Glutamatergic neuron (in vitro differentiated cells): ENCODE results near the gene CHDH. TPM values are rescaled to one million over a fixed set of nuclear protein-coding genes. Genes with fewer than 3 reads are reported as not detected.
A peak's percentile ranks its signal among the peaks of the same experiment; 100 is the strongest.

Experiments
- DNase-seq: peaks from one replicate; pipeline ENCODE4 v3.0.0; 2022
- H3K27ac Mint-ChIP-seq: one replicate; pipeline ENCODE4 v1.8.0; 2020; ENCODE audit warnings: mild to moderate bottlenecking, mixed read lengths, inconsistent platforms; ENCODE audit not compliant: unreplicated experiment
- H3K27me3 Mint-ChIP-seq: one replicate; pipeline ENCODE4 v1.8.0; 2020; ENCODE audit warnings: mild to moderate bottlenecking, moderate library complexity, mixed read lengths, inconsistent platforms; ENCODE audit not compliant: unreplicated experiment
- H3K36me3 Mint-ChIP-seq: one replicate; pipeline ENCODE4 v1.8.0; 2020; ENCODE audit warnings: mild to moderate bottlenecking, mixed read lengths, inconsistent platforms; ENCODE audit not compliant: unreplicated experiment
- H3K4me1 Mint-ChIP-seq: one replicate; pipeline ENCODE4 v1.8.0; 2020; ENCODE audit warnings: mild to moderate bottlenecking, low read depth, mixed read lengths, inconsistent platforms; ENCODE audit not compliant: unreplicated experiment
- H3K4me3 Mint-ChIP-seq: one replicate; pipeline ENCODE4 v1.8.0; 2020; ENCODE audit warnings: mild to moderate bottlenecking, mixed read lengths, inconsistent platforms; ENCODE audit not compliant: unreplicated experiment
- H3K9me3 Mint-ChIP-seq: one replicate; pipeline ENCODE4 v1.8.0; 2020; ENCODE audit warnings: mild to moderate bottlenecking, moderate library complexity, mixed read lengths, inconsistent platforms; ENCODE audit not compliant: unreplicated experiment
- total RNA-seq: library from RNA; stranded (reverse); fragmentation: NEBNext Ultra II Directional; extraction: Animal tissue kit (Norgen Biotek cat#: 25700); gene quantifications from one replicate; pipeline ENCODE4 v1.2.1, GENCODE V29; 2021; ENCODE audit not compliant: unreplicated experiment
- TF ChIP-seq, protein P1 (sequence below): fragments of 200-600 bp; sonication (generic); IDR thresholded peaks from one replicate; pipeline ENCODE4 v1.5.0; 2021; ENCODE audit not compliant: partially characterized antibody, unreplicated experiment

The CHDH gene
- total RNA-seq, 1 donor from 2014 or later: 0.61 TPM

DNA sequence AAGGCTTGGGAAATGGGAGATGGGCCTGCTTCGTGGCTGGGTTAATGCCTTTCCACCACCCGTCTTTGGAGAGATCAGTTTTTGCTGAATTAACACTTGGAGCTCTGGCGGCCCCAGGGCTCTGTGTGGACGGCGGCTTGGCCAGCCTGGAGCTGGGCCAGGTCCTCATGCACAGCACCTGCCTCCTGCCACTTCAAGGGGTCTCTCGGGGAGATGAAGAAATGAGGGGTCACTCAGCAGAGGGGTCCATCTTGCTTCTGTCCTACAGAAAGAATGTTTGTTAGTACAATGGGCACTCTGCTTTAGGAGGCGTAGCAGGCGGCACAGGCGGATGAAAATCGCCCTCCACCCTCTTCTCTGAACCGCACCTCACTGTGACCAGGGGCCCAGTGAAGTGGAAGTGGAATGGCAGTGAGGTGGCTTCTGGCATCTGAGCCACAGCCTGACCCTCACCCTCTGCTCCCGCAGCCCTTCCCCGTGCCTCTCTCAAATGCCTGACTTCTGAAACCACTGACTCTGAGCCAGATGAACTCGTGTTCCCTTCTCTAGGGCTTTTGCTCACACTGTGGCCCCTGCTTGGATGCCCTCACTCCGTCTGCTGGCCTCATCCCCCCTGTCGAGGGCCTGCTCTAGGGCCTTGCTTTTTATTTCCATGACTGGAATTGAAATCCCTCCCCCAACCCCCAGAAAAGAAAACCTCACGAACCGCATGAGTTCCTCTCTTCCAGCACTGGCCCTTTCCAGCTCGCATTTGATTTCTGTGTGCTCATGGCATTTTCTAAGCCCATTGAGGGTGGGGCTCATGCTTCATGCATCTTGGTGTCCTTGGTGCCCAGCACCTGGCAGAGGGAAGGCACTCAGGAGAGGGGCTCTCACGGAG is 42.2 kb downstream of the CHDH start:
- DNase-seq: peak; percentile 15
- no peak overlapping the region for H3K4me3 Mint-ChIP-seq
- H3K36me3 Mint-ChIP-seq: no peaks in the 10 kb centered on the region
- no peak overlapping the region for H3K27ac Mint-ChIP-seq
- H3K27me3 Mint-ChIP-seq: peaks cover 8% of the 10 kb centered on the region
- H3K4me1 Mint-ChIP-seq: peaks cover 13% of the 10 kb centered on the region
- H3K9me3 Mint-ChIP-seq: peaks cover 2% of the 10 kb centered on the region
- TF ChIP-seq, protein P1, sequence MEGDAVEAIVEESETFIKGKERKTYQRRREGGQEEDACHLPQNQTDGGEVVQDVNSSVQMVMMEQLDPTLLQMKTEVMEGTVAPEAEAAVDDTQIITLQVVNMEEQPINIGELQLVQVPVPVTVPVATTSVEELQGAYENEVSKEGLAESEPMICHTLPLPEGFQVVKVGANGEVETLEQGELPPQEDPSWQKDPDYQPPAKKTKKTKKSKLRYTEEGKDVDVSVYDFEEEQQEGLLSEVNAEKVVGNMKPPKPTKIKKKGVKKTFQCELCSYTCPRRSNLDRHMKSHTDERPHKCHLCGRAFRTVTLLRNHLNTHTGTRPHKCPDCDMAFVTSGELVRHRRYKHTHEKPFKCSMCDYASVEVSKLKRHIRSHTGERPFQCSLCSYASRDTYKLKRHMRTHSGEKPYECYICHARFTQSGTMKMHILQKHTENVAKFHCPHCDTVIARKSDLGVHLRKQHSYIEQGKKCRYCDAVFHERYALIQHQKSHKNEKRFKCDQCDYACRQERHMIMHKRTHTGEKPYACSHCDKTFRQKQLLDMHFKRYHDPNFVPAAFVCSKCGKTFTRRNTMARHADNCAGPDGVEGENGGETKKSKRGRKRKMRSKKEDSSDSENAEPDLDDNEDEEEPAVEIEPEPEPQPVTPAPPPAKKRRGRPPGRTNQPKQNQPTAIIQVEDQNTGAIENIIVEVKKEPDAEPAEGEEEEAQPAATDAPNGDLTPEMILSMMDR: no peak

DNA sequence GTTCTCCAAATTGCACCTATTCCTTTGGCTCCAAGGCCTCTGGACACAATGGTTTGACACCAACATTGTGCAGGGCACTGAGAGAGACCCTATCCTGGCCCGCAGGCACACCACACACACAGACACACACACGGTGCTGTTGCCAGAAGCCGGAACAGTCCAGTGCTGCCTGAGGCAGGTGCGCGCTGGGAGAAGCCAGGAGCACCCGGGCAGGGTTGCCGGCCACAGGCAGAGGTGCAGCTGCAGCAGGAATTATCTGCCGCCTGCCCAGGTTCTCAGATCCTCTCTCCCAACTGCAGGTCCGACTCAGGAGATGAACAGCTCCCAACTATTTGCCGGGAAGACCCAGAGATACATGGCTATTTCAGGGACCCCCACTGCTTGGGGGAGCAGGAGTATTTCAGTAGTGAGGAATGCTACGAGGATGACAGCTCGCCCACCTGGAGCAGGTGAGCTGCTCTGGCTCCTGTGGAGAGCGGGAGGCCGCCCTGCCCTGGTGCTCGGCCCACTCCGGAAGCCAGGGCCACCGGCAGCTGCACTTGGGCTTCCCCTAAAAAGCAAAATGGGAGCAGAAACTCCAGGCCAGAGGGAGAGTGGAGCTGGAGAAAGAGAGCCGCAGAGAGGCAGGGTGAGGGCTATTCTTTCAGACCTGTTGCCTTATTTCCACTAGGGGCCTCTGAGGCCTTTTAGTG is 42.9 kb downstream of the CHDH start:
- peaks cover 4% of the 10 kb centered on the region for H3K27me3 Mint-ChIP-seq
- H3K36me3 Mint-ChIP-seq: no peaks in the 10 kb centered on the region
- peaks cover 2% of the 10 kb centered on the region for H3K9me3 Mint-ChIP-seq
- H3K27ac Mint-ChIP-seq: no peak overlapping the region
- H3K4me1 Mint-ChIP-seq: peaks cover 13% of the 10 kb centered on the region
- H3K4me3 Mint-ChIP-seq: no peak overlapping the region
- DNase-seq: peak; percentile 6
- TF ChIP-seq, protein P1: no peak

DNA sequence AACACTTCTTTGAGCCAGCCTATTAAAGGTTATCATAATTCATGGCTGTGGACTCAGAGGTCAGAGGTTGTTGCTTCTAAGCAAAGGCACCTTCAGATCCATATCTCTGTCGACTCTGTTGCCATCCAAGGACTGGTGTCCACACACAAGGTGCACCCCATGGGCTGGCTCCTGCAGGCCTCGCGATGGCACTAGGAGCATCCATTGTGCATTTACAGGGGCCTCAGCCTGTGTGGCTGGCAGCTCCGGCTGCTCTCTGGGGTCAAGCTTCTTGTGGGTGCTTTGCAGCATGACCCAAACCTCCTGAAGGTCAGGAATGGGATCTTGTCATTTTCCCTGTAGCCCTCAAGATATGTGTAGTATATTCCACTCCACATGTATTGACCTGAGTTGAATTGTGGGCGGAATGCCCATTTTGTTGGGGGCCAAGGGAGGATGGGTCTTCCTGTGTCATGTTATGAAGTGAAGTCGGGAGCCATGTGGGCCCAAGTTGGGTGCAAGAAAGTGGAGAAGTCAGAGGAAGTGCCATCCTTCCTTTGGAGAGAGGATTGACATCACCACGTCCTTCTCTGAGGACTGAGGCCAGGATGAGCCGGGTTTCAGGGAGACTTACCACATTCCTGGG is 43.9 kb downstream of the CHDH start:
- Mint-ChIP-seq H3K27ac (no peak overlapping the region), H3K9me3 (peaks cover 2% of the 10 kb centered on the region), H3K36me3 (no peaks in the 10 kb centered on the region), H3K4me3 (no peak overlapping the region), H3K4me1 (peaks cover 13% of the 10 kb centered on the region), H3K27me3 (peaks cover 4% of the 10 kb centered on the region)
- peak; percentile 4 for DNase-seq
- TF ChIP-seq, protein P1: no peak

DNA sequence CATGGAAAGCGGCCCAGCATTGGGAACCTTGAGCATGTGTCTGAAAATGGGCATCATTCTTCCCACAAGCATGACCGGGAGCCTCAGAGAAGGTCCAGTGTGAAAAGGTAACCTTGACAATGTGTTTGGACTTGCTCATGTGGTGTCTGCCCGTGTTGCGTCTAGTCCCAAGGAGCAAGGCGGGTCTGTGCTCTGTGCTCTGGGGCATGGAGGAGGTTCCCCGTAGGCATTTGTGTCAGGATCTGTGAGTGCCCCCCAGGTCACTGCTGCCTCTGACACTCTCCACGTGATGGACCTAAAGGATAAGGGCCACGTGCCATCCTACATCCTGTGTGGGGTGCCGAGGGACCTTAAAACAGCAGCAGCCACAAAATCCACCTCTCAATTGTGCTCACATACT is 44.9 kb downstream of the CHDH start:
- Mint-ChIP-seq H3K4me1 (peaks cover 22% of the 10 kb centered on the region), H3K27ac (no peak overlapping the region), H3K9me3 (peaks cover 2% of the 10 kb centered on the region), H3K36me3 (no peaks in the 10 kb centered on the region), H3K4me3 (no peak overlapping the region), H3K27me3 (peaks cover 5% of the 10 kb centered on the region)
- TF ChIP-seq, protein P1: no peak
- no peak for DNase-seq
